ENCODE results near the gene ITGB1BP1. TPM values are rescaled to one million over a fixed set of nuclear protein-coding genes. Genes with fewer than 3 reads are reported as not detected.
A peak's percentile ranks its signal among the peaks of the same experiment; 100 is the strongest.

The ITGB1BP1 gene
- total RNA-seq, 1 experiment from 2014 or later: 85.5 TPM

GRCh38 chr2:9424447-9425164 lies 1.3 kb upstream of the ITGB1BP1 start:
- DNase-seq (ENCODE audit: low read depth): no peak

DNA sequence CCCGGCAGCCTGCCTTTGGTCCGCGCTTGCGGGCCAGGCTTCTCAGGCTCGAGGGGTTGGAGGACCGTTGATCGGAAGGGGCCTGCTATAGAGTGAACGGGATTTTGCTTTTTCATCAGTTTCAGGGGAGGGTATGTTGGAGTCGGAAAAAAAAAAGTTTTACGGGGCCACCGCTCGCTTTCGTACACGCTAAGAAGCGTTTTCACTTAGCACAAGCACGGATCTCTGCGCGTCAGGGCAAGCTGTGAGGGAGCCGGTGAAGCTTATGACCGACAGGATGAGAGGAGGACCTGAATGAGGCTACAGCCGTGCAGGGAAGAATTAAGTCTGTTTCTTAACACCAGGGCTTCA lies 569 bp upstream of the ITGB1BP1 start:
- DNase-seq (ENCODE audit: low read depth): peak; percentile 20

DNA sequence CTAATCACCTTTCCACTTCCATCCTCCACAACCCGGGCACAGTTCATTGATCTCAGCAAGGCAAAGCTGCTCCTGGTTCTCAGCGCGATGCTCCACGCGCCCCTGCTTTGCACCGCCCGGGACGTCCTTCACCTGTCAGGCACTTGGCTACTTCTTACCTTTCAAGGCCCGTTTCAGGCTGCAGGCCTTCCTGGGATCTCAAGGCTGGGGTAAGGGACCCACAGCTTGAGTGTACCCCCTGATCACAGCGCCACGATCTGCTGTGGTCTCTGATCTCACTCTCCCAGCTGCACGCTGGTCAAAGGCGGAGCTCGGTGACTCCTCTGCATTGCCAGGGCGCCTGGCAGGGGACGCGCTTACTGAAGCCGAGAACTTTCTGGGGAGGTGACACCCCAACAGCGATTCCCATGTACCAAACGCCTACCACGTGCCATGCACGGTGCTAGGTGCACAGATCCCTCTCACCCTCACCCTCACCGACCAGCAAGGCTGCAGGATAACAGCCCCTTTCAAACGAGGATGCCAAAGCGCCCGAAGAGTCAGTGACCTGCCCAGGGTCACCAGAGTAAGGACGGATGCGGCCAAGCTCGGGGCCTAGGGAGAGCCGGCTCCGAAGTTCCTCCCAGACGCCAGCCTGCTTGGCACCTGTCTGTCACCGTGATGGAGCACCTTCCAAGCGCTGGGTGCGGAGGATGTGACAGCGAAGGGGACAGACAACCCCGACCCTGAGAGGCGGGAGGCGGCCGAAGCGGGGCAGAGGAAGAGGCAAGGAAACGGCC lies 818 bp downstream of the ITGB1BP1 start:
- DNase-seq (ENCODE audit: low read depth): peak; percentile 52

GRCh38 chr2:9420495-9420894 lies 2.8 kb downstream of the ITGB1BP1 start:
- no peak for DNase-seq (ENCODE audit: low read depth)

DNA sequence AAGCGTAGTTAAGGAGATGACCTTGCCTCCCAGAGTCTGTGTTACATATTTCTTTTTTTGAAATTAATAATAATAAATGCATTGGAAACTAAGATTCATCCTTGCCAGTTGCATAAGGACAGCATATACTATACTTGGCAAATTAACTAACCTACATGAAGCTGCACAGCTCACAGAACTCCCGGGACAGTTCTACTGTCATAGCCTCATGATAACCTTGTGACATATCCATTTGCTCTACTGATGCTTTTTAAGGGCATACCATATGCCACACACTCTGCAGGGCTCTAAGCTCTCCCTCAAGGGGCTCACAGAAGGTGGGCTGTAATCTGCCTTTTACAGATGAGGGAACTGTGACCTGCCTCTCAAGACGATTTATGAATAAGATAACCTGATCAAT lies 3.8 kb downstream of the ITGB1BP1 start:
- no peak for DNase-seq (ENCODE audit: low read depth)

GRCh38 chr2:9418746-9419145 lies 4.6 kb downstream of the ITGB1BP1 start:
- no peak for DNase-seq (ENCODE audit: low read depth)

- DNase-seq (ENCODE audit: low read depth): no peak
Measured at GRCh38 chr2:9417725-9418124, 5.6 kb downstream of the ITGB1BP1 start.

GRCh38 chr2:9416962-9417316 lies 6.4 kb downstream of the ITGB1BP1 start:
- no peak for DNase-seq (ENCODE audit: low read depth)

- no peak for DNase-seq (ENCODE audit: low read depth)
Measured at GRCh38 chr2:9416267-9416961, 6.9 kb downstream of the ITGB1BP1 start.

- DNase-seq (ENCODE audit: low read depth): no peak
Measured at GRCh38 chr2:9415516-9416169, 7.7 kb downstream of the ITGB1BP1 start.

DNA sequence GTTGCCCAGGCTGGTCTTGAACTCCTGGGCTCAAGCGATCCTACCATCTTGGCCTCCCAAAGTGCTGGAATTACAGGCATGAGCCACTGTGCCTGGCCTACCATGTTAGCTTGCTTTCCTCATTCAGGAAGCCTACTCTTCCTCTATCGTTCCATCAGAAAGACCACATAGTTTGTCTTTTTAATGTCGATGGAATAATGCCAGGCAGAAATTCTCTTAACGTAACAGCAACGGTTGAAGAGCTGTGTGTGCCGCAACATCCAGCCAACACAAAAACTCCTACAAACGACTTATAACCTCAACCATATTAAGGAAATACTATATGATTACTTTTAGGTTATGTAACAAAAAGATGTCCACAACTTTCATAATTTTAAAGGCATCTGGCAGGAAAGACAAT lies 10.5 kb downstream of the ITGB1BP1 start:
- no peak for DNase-seq (ENCODE audit: low read depth)

DNA sequence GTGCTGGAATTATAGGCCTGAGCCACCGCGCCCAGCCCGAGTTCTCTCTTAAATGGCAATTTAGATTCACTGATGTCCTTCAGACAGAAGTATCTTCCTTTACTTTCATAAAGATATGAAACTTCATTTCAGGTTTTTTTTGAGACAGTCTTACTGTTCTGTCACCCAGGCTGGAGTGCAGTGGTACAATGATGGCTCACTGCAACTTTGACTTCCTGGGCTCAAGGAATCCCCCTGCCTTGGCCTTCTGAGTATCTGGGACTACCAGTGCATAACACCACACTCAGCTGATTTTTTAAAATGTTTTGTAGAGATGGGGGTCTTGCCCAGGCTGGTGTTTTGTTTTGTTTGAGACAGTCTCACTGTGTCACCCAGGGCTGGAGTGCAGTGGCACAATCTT lies 13.2 kb downstream of the ITGB1BP1 start:
- DNase-seq (ENCODE audit: low read depth): no peak

- DNase-seq (ENCODE audit: low read depth): peak; percentile 25
Measured at GRCh38 chr2:9408641-9409151, 14.6 kb downstream of the ITGB1BP1 start.

DNA sequence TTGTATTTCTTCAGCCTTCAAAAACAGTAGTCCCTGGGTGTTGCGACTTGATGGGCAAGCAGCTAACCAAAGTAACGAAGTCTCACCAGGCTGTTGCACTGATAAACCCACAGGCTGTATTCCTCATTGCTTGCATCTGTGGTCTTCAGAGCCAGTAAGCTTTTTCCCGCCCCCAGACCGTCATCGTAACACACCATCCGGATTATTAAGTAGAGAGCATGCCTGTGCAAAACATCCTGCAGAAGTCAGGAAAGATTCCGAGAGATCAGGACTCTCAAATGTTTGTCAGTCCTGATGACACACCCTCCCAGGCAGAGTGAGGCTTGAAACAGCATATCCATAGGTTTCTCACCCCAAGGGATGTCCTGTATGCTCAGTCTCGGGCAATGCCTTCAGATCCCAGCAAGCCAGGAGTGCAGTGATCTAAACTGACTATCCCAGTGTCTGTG lies 15.9 kb downstream of the ITGB1BP1 start:
- DNase-seq (ENCODE audit: low read depth): no peak

DNA sequence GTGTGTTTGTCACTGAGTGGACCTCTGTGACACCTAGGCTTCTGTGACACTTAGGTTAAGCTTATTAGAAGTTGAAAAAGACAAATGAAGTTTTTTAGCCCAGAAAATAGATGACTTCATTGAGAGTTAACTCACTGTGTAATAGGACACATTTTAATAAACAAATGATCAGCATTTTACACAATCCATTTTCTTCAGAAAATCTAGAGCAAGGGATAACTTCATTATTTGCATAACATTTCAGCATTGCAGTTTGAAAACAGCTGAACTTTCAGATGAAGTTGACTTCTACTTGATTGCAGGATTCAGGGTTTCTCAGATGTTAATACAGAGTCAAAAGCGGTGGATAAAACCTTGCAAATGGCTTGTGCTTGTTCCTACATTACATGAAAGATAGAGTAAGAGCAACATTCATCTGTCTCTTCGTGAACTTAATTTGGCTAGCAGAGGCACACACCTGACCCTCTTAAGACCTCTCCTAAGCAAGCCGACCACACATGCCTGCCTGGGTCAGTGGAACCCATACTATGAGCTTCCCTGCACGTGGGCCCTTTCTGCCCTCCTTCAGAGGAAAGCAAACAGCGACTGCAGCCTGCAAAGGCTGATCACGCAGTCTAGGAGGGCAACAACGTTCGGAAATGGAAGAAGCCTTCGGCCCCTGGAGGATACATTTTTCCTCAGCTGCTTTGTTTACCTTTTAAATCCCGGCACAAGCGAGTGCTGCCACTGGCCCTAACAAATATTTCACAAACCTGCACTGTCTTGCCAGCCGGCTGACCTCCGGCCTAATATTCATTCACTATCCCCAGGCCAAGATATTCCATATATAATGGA lies 16.6 kb downstream of the ITGB1BP1 start:
- DNase-seq (ENCODE audit: low read depth): no peak

GRCh38 chr2:9405636-9406035 lies 17.7 kb downstream of the ITGB1BP1 start:
- DNase-seq (ENCODE audit: low read depth): no peak

DNA sequence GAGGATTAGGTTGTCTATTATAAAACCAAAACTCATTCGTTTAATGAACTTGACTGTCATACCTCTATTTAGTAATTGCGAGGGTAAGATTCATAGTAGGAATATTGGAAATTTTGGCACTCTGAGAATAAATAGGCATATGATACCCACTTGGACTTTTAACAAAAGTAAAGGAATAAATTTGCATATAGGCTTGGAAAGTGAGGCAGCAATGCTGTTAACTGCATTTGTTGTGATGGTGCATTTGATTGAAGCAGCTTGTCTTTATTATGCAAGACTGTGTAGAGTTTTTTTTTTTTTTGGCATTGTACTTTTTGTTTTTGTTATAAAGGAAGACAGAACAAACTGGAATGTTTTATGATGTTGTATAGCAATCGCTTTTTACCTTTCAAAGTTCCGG lies 18.9 kb downstream of the ITGB1BP1 start:
- DNase-seq (ENCODE audit: low read depth): no peak

- DNase-seq (ENCODE audit: low read depth): no peak
Measured at GRCh38 chr2:9403924-9404323, 19.4 kb downstream of the ITGB1BP1 start.

- no peak for DNase-seq (ENCODE audit: low read depth)
Measured at GRCh38 chr2:9401646-9402371, 21.5 kb downstream of the ITGB1BP1 start.

DNA sequence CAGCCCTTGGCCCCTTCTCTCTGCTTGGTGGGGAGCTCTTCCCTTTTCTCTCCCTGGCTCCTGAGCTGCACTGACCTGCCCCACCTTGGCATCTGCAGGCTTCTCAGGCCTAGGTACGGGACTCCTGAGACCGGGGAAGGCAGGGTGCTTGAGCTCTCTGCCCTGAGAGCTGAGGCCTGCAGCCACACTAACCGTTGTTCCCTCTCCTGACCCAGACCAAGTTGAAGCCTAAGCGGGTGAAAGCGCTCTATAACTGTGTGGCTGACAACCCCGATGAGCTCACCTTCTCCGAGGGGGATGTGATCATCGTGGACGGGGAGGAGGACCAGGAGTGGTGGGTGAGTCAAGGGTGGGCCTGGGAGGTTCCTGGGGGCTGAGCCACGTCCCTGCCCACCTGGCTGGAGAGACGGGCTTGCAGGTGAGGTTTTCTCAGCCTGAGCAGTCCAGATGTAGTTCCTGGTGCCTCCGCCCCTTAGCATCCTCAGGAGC lies 22.2 kb downstream of the ITGB1BP1 start:
- DNase-seq (ENCODE audit: low read depth): no peak
